HG03135 (cell line): ENCODE data around the gene METTL1.

Experiments used
- ATAC-seq: cut with Tn5 transposase; IDR thresholded peaks from one replicate; pipeline ENCODE4 v1.9.1; 2021; ENCODE audit warnings: mild to moderate bottlenecking, moderate library complexity; ENCODE audit not compliant: unreplicated experiment

Gene METTL1

GRCh38 chr12:57738661-57739237 is 33.2 kb downstream of the METTL1 start, which contains the start of gene AGAP2:
TSS of gene AGAP2 (minus strand) at chr12:57738742. CDS start at chr12:57738246, 496 bp downstream.
- no peak for ATAC-seq

GRCh38 chr12:57737467-57738460 is 34.1 kb downstream of the METTL1 start:
- no peak for ATAC-seq

GRCh38 chr12:57736741-57737466 is 35.0 kb downstream of the METTL1 start:
- ATAC-seq = no peak

- no peak for ATAC-seq
These were observed 35.8 kb downstream of the METTL1 start for GRCh38 chr12:57735952-57736740.

- no peak for ATAC-seq
These were observed 36.6 kb downstream of the METTL1 start for GRCh38 chr12:57735198-57735855.

- ATAC-seq = no peak
These were observed 37.3 kb downstream of the METTL1 start for GRCh38 chr12:57734591-57734990.

GRCh38 chr12:57733928-57734327 is 38.0 kb downstream of the METTL1 start:
- no peak for ATAC-seq

- ATAC-seq = no peak
These were observed 38.9 kb downstream of the METTL1 start for GRCh38 chr12:57732726-57733593.

- ATAC-seq = no peak
These were observed 39.6 kb downstream of the METTL1 start for GRCh38 chr12:57732270-57732669.

GRCh38 chr12:57731411-57732080 is 40.4 kb downstream of the METTL1 start:
- no peak for ATAC-seq

GRCh38 chr12:57730336-57731067 is 41.4 kb downstream of the METTL1 start:
- ATAC-seq = no peak

- ATAC-seq = no peak
These were observed 42.5 kb downstream of the METTL1 start for GRCh38 chr12:57729321-57729844.

- ATAC-seq = no peak
These were observed 44.0 kb downstream of the METTL1 start for GRCh38 chr12:57727758-57728395.

- no peak for ATAC-seq
These were observed 44.8 kb downstream of the METTL1 start for GRCh38 chr12:57726884-57727757.

GRCh38 chr12:57726151-57726883 is 45.6 kb downstream of the METTL1 start:
- ATAC-seq = no peak

- no peak for ATAC-seq
These were observed 46.1 kb downstream of the METTL1 start for GRCh38 chr12:57725851-57726150.
